GM13976 (cell line): ENCODE results near the gene ZNF552.

ENCODE experiments used
- DNase-seq: peaks from one replicate; pipeline ENCODE4 v3.0.0; 2012; ENCODE audit warnings: low spot score
- CTCF ChIP-seq: IDR thresholded peaks from 2 replicates; pipeline ENCODE4 v1.5.1; 2012; ENCODE audit warnings: borderline replicate concordance, mild to moderate bottlenecking; ENCODE audit not compliant: insufficient read depth; ENCODE audit errors: extremely low read depth, missing control alignments, control extremely low read depth
- in situ Hi-C: fragments of 300-500 bp; cut with MboI; formaldehyde crosslinking; loops from one replicate; pipeline ENCODE4 v1.12.0; 2022; ENCODE audit warnings: low sequenced_read_pairs, mixed read lengths, inconsistent platforms; ENCODE audit not compliant: unreplicated experiment

The ZNF552 gene

GRCh38 chr19:57776764-57777296, 37.9 kb downstream of the ZNF552 start:
- no peak for TF ChIP-seq CTCF
- in situ Hi-C loops = no loop called here
- DNase-seq = no peak

GRCh38 chr19:57773488-57773887, 41.2 kb downstream of the ZNF552 start:
- TF ChIP-seq CTCF = no peak
- in situ Hi-C loops = no loop called here
- no peak for DNase-seq

GRCh38 chr19:57771417-57771816, 43.3 kb downstream of the ZNF552 start:
- in situ Hi-C loops = no loop called here
- no peak for DNase-seq
- TF ChIP-seq CTCF = no peak

GRCh38 chr19:57769345-57770131, 45.2 kb downstream of the ZNF552 start, which contains the start of gene ZNF586:
Gene ZNF586 (plus strand): TSS chr19:57769676. CDS start chr19:57769843, 167 bp downstream.
- no peak for TF ChIP-seq CTCF
- peak; percentile 97 for DNase-seq
- in situ Hi-C loops = no loop called here

- in situ Hi-C loops = no loop called here
- no peak for TF ChIP-seq CTCF
- DNase-seq = no peak
Measured at GRCh38 chr19:57759096-57759495, 55.6 kb downstream of the ZNF552 start.

GRCh38 chr19:57757941-57758340, 56.8 kb downstream of the ZNF552 start:
- in situ Hi-C loops = no loop called here

More at GRCh38 chr19:57757941-57758340, 56.8 kb downstream of the ZNF552 start:
- no peak for DNase-seq
- no peak for TF ChIP-seq CTCF
